HG02840 (cell line): ENCODE results near the gene CSF1.

Experiments
- ATAC-seq: cut with Tn5 transposase; IDR thresholded peaks from one replicate; pipeline ENCODE4 v1.9.1; 2021; ENCODE audit warnings: mild to moderate bottlenecking, moderate library complexity, moderate number of reproducible peaks; ENCODE audit not compliant: unreplicated experiment, low FRiP score

Gene CSF1

DNA sequence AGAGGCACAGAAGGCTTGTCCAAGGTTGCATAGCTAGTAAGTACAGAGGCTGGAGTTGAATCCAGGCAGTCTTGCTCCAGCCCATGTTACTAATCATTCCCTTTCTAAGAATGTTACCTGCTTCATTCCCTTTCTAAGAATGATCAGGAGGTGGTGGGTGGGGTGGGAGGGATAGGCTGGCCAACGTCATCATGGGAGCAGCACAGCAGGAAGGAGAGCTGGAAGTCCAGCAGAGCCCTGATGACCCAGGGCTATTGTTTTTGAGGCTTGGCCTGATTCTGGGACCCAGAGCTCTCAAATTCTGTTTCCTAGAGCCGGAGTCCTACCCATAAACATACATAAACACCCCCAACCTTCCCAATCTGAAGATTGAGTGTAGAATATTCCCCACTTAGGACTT, 11.8 kb upstream of the CSF1 start:
- no peak for ATAC-seq

DNA sequence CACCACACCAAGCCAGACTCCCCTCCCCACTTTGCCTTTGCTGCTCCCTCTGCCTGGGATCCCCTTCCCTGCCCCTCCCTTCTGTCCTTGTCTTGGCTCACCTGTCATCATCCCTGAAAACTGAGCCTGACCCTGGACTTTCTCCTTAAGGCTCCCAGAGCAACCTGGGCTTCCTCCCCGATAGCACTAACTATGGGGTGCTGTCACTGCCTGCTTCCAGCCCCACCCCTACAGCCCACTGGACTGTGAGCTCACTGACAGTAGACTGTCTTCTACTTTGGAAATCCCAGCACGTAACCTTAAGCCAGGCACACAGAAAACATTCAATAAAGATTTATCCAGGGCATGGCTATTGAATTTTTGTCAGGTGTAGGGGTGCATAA, 9.5 kb upstream of the CSF1 start:
- ATAC-seq, result no peak

DNA sequence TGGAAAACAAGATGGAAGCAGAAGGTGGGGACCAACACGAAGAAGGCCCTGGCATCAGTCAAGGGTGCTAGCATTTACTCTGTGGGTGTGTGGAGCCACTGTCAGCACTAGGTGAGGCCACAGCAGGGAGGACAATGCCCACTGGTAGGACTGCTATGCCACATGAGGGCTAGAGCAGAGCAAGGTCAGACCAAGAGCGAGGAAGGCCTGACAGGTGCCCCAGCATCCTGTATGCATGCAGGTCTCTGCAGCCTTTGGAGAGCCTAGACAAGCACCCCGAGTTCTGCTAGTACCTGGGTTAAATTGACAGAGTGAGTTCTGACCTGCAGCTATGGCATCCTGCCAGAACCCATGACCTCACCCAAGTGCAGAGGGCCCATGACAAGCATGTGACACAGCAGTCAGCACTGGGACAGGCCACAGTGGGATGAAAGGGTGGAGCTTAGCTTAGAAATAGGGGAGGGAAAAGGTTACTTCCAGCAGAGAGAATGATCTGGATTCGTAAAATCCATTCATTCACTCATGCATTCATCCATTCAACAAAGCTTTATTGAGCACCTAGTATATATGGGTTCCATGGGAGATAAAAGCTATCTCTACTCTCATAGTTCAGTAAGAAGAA, 9.0 kb upstream of the CSF1 start:
- ATAC-seq, result no peak

DNA sequence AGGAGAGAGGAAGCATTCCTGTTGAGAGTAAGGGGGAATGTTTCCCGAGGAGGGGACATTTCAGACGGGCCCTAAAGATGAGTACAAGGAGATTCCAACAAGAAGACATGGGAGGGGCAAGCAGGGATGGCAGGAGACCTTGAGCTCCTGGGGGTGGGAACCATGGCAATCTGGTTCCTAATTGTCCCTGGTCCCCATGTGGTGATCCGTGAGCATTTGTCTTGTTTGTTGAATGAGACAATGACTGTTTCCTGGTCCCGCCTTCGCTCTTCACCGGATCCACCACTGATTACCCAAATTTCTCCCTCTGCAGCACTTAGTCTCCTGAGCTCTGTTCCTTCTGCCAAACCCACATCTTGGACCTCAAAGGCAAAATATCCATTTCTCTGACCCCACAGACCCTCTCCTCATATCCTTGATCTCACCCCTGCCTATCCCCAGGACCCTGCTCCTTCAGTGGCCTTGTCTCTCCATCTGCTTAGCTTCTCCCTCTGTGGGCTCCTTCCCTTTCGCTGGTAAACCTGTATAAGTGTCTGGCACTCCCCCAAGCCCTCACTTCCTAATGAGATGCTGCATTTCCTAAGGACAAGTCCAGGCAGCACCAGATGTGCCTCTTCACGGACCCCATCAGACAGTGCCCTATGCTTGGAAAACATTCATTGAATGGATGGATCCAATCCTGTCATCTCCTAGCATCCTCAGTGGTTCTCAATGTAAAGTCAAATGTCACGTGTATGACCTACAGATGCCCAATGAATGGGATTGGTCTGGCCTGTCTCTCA, 8.3 kb upstream of the CSF1 start:
- no peak for ATAC-seq

DNA sequence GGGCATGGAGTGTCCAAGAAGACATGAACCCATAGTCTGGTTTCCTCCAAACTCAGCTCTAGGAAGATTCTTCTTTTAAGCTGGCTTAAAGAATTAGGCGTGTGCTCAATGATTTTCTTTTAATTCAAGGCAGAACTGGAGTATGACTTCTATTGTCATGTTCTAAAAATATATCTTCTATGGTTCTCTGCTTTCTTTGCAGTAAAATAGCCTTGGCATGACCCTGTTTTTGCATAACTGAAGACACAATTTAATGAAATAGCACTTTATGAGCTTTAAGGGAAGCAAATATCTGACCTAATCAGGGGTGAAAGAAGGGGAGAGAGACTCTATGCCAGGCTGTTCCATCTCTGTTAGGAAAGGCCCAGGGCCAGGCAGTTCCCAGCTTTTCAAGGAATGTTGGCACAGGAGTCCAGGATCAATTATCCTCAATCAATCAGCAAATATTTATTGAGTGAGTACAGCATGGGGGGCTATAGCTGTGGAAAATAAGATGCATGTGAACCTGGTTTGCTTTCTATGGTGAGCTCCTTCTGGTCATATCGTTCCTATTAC, 7.2 kb upstream of the CSF1 start:
- no peak for ATAC-seq

DNA sequence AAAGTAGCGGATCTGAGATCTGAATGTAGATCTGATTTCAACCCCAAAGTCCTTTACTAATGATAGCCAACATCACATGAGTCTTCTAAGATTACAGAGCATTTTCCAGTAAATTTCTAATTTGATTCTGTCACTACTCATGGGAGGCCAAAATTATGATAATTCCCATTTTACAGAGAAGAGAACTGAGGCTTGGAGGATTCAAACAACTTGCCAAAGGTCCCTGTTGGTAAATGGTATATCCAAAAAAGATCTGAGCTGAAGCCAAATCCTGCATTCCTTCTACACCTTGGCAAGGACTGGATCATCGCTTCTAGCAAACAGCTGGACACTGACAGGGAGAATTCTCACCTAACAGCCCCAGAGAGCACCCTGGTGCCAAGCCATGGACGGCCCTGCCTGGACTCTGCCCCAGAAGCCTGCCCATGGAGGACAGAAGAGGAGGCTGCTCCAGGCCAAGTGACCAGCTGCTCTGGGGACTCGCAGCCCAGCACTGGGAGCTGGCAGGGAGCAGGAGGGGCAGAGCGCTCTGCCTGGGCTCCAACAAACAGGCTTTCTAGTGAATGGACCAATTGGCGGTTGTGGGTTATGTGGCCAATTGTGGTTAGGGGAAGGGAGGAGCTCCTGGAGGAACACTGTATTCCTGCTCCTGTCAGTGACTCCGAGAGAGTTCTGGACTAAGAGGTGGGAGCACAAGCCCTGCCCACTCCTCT, 6.4 kb upstream of the CSF1 start:
- ATAC-seq, result no peak

DNA sequence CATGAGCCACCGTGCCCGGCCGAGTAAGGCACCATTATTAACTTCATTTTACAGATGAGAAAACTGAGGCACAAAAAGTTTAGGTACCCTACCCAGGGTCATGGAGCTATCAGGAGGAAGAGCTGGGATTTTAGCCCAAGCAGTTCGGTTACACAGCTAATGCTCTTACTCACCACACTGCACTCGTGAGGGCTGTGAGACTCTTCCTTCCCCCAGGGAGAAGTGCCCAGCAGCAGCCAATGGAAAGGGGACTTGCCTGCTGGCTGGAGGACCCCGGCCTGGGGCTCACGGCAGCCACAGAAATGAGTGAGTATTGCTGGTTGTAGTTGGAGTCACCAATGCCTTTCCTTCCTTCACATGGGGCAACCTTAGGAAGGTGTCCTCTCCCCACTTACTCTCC, 5.2 kb upstream of the CSF1 start:
- no peak for ATAC-seq

DNA sequence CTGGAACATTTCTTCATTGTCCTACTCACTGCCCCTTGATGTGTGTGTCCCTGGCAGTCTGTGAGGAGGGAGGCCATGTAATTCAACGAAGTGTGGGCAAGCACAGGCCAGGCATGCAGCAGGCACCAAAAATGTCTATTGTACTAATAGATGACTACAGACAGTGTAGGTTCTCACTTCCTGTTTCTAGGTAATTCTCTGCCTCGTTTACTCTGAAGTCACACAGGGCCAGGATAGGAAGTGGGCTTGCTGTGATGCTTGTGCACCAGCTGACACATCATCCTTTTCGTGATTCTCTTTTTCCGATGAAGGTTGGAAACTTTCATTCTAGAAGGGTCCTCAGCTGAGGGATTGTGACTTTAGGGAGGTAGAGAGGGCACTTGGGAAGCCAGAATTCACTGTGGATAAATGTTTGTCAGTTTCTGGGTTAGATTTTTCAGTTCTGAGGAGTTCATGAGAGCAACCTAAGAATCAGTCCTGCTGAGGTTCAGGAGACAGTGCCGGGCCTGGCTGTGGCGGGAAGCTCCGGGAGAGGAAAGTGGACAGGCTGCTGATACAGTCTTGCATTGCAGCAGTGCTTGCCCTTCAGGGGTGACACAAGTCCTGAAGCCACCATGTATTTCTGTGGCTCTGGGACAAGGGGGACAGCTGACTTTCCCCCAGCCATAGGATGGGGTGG, 4.3 kb upstream of the CSF1 start:
- ATAC-seq, result peak; percentile 76

DNA sequence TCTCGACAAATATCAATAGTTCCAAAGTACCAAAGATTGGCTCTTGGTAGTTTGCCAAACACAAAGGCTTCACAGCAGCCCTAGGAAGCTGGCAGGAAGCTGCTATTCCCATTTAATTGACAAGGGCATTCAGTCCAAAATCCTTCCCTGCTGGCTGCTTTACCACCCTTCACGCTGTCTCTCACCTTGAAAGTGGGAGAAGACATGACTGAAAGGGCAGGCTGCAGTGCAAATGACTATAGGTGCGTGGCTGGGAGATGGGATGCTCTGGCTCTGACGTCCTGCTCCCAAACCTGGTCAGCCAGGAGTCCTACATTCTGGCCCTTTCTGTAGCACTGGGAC, 3.8 kb upstream of the CSF1 start:
- no peak for ATAC-seq

DNA sequence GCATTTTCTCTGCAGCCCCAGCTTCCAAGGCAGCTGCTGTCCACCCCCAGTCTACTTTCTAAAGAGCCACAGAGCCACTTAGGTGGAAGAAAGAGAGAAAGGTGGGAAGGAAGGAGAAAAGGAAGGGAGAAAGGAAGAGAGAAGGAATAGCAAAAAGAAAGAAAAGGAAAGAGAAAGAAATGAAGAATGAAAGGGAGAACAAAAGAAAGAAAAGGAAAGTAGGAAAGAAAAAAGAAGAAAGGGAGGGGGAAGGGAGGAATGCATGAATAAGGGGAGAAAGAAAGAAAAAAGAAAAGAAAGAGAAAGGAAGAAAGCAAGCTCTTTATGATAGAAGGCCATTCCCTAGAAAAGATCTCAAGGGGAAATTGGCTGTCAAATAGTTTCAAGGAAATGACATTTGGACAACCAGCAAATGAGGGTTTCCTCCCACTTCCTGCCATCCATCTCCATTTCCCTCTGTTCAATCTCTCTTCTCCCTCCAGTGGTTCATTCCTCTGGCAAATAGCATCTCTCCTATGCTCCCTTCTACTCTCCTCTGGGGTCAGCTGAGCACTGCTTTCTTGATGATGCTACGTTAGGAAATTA, 3.4 kb upstream of the CSF1 start:
- ATAC-seq, result no peak

DNA sequence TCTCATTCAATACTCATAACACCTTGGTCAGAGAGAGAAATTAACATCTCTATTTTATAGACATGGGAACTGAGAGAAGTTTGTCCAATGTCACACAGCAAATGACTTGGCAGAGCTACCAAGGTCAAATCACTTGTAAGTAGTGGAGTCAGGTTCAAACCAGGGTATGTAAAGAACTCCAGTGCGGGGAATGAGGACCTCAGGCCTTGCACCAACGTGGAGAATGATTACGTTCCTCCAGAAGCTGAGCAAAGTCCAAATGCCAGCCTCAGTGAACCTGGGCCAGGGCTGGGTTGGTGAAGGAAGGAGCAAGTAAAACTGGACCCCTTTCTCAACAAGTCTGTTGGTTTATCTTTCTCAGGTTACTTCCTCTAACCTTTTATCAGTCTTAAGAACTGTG, 1.8 kb upstream of the CSF1 start:
- no peak for ATAC-seq

DNA sequence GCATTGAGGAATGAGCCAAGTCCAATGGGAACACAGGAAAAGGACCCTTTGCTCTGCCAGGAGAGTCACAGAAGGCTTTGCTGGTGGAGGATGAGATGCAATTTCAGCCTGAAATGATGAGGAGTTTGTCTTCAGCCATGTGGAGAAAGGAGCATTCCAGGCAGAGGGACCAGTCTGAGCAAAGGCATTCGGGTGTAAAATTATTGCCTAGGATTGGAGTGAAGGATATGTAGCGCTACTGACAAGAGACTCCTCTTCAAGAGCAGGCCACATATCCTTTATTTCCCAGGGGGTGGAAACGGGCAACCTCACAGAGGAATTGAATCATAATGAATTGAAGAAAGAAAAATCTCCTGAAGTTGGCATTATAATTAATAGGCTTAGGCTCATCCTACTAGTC, 1.1 kb upstream of the CSF1 start:
- ATAC-seq, result no peak

DNA sequence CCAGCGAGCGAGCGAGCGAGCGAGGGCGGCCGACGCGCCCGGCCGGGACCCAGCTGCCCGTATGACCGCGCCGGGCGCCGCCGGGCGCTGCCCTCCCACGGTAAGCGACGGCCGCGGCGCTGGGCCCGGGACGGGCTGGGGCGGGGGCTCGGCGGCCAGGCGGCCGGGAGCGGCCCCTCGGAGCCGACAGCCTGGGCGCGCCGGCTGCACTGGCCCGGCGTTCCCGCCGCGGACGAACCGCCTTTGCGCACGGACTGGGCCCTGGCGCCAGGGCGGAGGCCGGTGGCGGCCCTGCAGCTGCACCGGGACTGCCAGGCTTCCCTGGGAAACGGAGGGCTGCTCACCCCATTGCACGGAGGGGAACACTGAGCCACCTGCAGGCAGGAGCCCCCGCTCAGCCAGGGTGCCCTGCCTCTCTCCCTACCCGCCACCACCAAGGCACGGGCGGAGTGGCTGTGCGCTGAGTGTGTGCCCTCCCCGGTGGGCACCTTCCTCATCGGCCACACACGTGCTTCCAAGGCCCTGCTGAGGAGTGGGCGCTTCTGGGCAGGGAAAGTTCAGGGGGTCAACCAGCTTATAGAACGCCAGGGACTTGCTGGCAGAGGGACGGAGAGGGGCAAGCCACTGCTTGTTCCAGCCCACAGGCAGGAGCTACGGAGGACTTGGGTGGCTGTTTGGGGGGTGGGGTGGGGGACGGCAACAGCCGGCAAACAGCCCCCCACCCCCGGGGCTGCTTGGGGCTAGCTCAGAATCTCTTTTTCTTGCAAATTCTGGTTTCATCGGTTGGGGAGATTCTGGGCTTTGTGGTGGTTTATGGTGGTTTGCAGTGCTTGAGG, 532 bp downstream of the CSF1 start:
- no peak for ATAC-seq

DNA sequence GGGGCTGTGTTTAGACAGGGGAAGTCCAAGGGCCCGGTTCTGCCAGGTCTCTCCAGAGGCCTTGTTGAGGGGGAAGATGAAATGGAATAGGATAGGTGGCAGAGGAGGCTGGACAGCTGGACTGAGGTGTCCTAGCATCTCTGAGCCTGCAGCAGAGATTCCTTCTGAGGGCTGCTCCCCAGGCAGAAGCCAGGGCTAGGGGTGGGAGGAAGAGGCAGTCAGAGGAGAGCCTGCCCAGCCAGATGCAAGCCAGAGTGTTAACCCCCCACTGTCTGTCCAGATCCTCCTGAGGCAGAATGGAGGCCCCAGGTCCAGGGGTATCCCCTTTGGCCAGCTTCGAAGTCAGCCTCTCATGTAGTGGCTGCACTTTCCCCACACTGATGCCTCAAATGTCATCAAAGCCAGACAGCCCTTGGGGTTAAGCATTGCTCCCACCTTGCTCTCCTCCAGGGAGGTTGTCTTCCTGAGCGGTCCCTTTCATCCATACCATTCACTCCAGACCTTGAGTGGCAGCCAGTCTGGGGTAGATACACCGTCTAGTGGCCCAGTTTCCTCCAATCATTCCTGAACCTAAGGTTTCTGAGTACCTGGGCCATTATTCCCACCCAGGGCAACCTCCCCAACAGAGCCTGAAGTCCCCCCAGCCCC, 1.7 kb downstream of the CSF1 start:
- ATAC-seq, result no peak

DNA sequence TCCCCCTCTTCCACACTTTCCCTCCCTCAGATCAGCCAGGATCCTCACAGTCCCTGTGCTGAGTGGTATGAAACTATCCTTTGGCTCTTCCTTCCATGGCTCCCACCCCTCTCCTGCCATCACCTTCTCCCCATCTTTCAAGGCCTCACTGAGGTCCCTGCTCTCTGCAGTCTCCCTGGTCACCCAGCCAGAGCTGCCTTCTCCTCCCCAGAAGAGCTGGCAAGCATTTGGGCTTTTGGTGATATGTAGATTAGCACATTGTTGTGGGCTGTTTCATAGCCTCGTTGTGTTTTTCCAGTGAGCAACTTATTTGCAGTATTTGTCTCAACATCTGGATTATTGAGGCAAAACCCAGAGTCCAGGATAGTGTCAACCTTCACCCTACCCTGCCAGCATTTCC, 2.2 kb downstream of the CSF1 start:
- no peak for ATAC-seq

DNA sequence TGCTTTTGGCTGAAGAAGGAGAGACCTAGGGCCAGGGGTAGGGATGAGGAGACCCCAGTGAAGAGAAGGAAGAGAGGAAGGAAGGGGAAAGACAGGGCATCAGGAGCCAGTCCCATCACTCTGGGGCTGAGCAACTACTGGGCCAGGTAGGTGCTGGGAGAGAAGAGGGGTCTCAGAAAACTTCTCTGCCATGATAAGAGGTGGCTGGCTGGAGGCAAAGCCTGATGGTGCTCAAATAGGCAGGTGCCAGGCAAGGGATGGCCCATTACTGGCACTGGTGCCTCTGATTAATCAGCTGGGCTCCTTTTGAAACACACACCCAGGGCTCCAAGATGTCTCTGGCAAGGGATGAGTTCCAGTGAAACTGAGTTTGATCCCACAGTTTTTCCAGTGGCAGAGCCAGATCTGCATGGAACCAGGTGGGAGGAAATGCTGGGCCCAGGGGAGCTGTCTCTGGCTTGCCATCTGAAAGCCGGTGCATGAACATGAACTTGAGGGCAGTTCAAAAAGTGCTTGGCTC, 2.8 kb downstream of the CSF1 start:
- ATAC-seq, result no peak

DNA sequence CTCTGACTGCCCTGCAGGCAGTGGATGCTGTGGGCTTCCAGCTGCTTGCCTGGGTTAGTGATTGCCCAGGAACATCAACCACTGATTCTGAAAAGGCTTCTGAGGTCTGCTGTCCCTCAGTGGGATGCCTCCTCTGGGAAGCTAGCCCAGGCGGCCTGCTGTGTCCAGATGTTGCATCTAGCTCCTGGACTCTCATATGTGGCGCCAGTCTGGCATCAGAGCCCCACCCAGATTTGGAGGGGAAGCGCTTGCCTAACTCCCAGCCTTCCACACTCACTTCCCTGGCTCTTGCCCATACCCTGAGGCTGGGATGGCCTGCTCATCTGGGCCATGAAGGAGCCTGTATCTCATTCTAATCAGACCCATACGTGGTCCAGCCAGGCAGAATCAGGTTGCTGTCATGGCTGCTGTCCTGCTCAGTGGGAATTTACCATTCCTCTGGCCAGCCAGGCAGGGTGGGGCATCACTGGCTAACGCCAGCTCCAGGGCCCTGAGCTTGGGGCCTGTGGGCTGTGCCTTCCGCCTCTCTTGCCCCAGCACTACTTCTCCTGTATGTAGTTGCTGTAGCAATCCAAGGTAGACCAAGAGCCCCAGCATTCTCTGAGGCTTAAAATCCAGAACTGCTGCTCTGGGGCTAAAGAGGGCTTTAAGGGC, 4.1 kb downstream of the CSF1 start:
- ATAC-seq, result no peak

DNA sequence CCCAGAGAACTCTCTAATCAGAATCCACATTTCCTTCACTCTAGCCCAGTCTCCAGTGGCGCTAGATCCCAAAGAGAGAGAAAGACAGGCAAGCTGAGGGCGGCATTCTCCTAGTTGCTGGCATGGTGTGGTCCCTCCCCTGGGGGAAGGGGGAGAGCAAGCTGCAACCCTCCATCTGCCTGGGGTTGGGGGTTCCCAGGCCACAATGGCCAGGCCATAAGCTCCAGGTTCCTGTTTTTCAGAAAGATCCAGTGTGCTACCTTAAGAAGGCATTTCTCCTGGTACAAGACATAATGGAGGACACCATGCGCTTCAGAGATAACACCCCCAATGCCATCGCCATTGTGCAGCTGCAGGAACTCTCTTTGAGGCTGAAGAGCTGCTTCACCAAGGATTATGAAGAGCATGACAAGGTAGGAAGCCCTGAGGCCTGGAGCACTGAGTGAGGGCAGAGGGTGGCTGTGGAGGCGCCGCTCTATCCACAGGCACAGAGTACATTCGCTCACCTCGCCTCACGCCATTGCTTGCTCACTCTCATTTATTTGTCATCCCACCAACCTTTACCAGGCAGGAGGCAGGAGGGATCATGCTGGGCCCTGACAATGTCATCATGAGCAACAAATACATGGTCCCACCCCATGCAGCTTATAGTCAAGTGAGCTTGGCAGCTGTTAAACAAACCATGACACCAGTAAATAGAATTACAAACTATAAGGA, 6.6 kb downstream of the CSF1 start:
- no peak for ATAC-seq
